DMS 273 treated with DMSO at 0.1 percent for 48 hours (cell line): ENCODE data around the gene ARCN1.

Experiments
- DNase-seq: peaks from one replicate; lab custom pipeline; 2025; lab: John Stamatoyannopoulos, UW

ARCN1 gene

GRCh38 chr11:118572061-118572980 lies at the start of gene ARCN1:
Gene ARCN1 (plus strand): TSS chr11:118572409. CDS start chr11:118572548, 139 bp downstream.
- DNase-seq, result peak; percentile 44

- DNase-seq, result no peak
These were observed 49.6 kb upstream of the ARCN1 start for GRCh38 chr11:118522571-118523072.

- no peak for DNase-seq
These were observed 47.9 kb upstream of the ARCN1 start for GRCh38 chr11:118524356-118524755.

GRCh38 chr11:118524757-118525470 lies 47.3 kb upstream of the ARCN1 start:
- no peak for DNase-seq

GRCh38 chr11:118526688-118527087 lies 45.5 kb upstream of the ARCN1 start:
- no peak for DNase-seq

GRCh38 chr11:118527109-118527508 lies 45.1 kb upstream of the ARCN1 start, which contains the start of gene TTC36:
Gene TTC36 (plus strand): TSS chr11:118527474. CDS start chr11:118527495, 21 bp downstream.
- no peak for DNase-seq

- DNase-seq, result no peak
These were observed 43.7 kb upstream of the ARCN1 start for GRCh38 chr11:118528511-118528910.

- DNase-seq, result no peak
These were observed 42.5 kb upstream of the ARCN1 start for GRCh38 chr11:118529584-118530175.

- no peak for DNase-seq
These were observed 42.0 kb upstream of the ARCN1 start for GRCh38 chr11:118530180-118530682.

- DNase-seq, result no peak
These were observed 41.3 kb upstream of the ARCN1 start, which contains the start of gene TMEM25 for GRCh38 chr11:118530683-118531596. Gene TMEM25 (plus strand): TSS chr11:118531192. CDS start chr11:118531802, 610 bp downstream.

- DNase-seq, result no peak
These were observed 40.6 kb upstream of the ARCN1 start for GRCh38 chr11:118531597-118532084.

- DNase-seq, result no peak
These were observed 40.1 kb upstream of the ARCN1 start for GRCh38 chr11:118532091-118532490.

- DNase-seq, result no peak
These were observed 39.1 kb upstream of the ARCN1 start for GRCh38 chr11:118532852-118533768.

- no peak for DNase-seq
These were observed 38.2 kb upstream of the ARCN1 start for GRCh38 chr11:118533769-118534729.

GRCh38 chr11:118535261-118535660 lies 36.9 kb upstream of the ARCN1 start:
- no peak for DNase-seq

- DNase-seq, result no peak
These were observed 35.5 kb upstream of the ARCN1 start for GRCh38 chr11:118536726-118537125.

GRCh38 chr11:118537409-118537980 lies 34.7 kb upstream of the ARCN1 start:
- DNase-seq, result no peak

GRCh38 chr11:118544010-118544646 lies 28.1 kb upstream of the ARCN1 start:
- DNase-seq, result no peak
